Measurements from ENCODE around the gene CKAP2L.

DNA sequence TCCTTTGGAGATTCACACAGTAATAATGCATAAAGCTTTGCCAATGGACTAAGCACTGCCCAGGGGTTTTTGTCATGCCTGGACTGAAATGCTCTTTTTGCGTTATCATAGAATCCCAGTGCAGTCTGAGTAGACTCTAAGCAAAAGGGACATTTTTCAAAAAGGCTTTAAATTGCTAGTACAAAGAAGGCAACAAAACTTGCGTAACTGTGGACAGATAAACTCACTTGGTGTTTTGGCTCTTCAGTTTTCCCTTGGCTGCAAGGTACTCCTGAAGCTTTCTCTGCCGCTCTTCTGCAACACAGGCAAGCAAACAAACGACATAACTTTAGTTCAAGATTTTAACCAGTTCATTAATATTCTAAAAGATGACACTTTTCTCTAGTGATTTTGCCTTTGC lies 2.1 kb downstream of the CKAP2L start:
- TF ChIP-seq, protein P1, sequence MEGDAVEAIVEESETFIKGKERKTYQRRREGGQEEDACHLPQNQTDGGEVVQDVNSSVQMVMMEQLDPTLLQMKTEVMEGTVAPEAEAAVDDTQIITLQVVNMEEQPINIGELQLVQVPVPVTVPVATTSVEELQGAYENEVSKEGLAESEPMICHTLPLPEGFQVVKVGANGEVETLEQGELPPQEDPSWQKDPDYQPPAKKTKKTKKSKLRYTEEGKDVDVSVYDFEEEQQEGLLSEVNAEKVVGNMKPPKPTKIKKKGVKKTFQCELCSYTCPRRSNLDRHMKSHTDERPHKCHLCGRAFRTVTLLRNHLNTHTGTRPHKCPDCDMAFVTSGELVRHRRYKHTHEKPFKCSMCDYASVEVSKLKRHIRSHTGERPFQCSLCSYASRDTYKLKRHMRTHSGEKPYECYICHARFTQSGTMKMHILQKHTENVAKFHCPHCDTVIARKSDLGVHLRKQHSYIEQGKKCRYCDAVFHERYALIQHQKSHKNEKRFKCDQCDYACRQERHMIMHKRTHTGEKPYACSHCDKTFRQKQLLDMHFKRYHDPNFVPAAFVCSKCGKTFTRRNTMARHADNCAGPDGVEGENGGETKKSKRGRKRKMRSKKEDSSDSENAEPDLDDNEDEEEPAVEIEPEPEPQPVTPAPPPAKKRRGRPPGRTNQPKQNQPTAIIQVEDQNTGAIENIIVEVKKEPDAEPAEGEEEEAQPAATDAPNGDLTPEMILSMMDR (IDR thresholded peaks at IDR 0.05): no peak
- no peak for TF ChIP-seq POLR2A (IDR thresholded peaks at IDR 0.05)
